ENCODE measurements around the gene TTN. TPM values are rescaled to one million over a fixed set of nuclear protein-coding genes. Genes with fewer than 3 reads are reported as not detected.

TTN gene
- total and polyA plus RNA-seq, 2 of the 4 experiments (the other 2 are of a cell fraction), result 0.02 to 0.18 TPM

- peak; percentile 29 for DNase-seq
- no peak overlapping the region for H2AK5ac ChIP-seq (ENCODE audit: low read depth, low read length)
- H4K5ac ChIP-seq (ENCODE audit: low read depth, low read length), result no peak overlapping the region
- no peak for ATAC-seq (ENCODE audit: low read depth)
- no peak overlapping the region for H4K91ac ChIP-seq (ENCODE audit: insufficient read depth, low read depth, low read length)
- no peak overlapping the region for H3K27ac ChIP-seq (ENCODE audit: insufficient read depth, low read length)
- no peak overlapping the region for H2BK15ac ChIP-seq (ENCODE audit: low read depth, low read length)
- TF ChIP-seq MXI1 (IDR thresholded peaks at IDR 0.05; ENCODE audit: borderline replicate concordance, low read depth, low read length) (no peak), CHD1 (IDR thresholded peaks at IDR 0.05; ENCODE audit: low read depth, low read length) (no peak), RCOR1 (IDR thresholded peaks at IDR 0.05; ENCODE audit: insufficient replicate concordance, low read length) (no peak), MAZ (IDR thresholded peaks at IDR 0.05; ENCODE audit: borderline replicate concordance, low read depth, low read length) (no peak), POLR2A (IDR thresholded peaks at IDR 0.05; ENCODE audit: low read depth, low read length) (no peak), RAD21 (IDR thresholded peaks at IDR 0.05; ENCODE audit: low read length) (no peak), MAFK (IDR thresholded peaks at IDR 0.05; ENCODE audit: low read depth, low read length) (no peak), CTCF (conservative IDR thresholded peaks at IDR 0.05; ENCODE audit: low read depth, low read length) (no peak), NFE2L2 (IDR thresholded peaks at IDR 0.05; ENCODE audit: low read depth, low read length) (no peak), USF2 (IDR thresholded peaks at IDR 0.05; ENCODE audit: low read depth, low read length) (no peak), FOS (IDR thresholded peaks at IDR 0.05; ENCODE audit: low read depth, low read length) (no peak), BHLHE40 (IDR thresholded peaks at IDR 0.05; ENCODE audit: low read depth, low read length) (no peak)
- H4K20me1 ChIP-seq (ENCODE audit: insufficient read depth, low read length), result no peaks in the 10 kb centered on the region
- ChIA-PET POLR2A (ENCODE audit: unreplicated experiment) (no interaction called here), CTCF (no interaction called here)
- in situ Hi-C loops (cut with MboI; ENCODE audit: low sequenced_read_pairs) (no loop called here), intact Hi-C loops (cut with micrococcal nuclease) (no loop called here), dilution Hi-C loops (cut with HindIII; ENCODE audit: low sequenced_read_pairs, unreplicated experiment) (no loop called here)
- H3K79me1 ChIP-seq (ENCODE audit: low read depth in 1 of 2, low read length in 2 of 2), result peaks cover 2 to 4% of the 10 kb centered on the region in 2 experiments; a peak in 2 of 4 replicates
- H3K4me2 ChIP-seq (ENCODE audit: low read depth, low read length), result no peak overlapping the region
- no peak overlapping the region for H3K56ac ChIP-seq (ENCODE audit: extremely low read depth, insufficient read depth, low read length)
- no peak overlapping the region for H2BK5ac ChIP-seq (ENCODE audit: low read depth, low read length, poor library complexity, severe bottlenecking)
- no peaks in the 10 kb centered on the region for H3K27me3 ChIP-seq (ENCODE audit: control insufficient read depth, insufficient read depth, low read length)
- no peak overlapping the region for H3K23ac ChIP-seq (ENCODE audit: low read depth, low read length)
- H3K9ac ChIP-seq (ENCODE audit: low read depth, low read length), result no peak overlapping the region
- H2BK120ac ChIP-seq (ENCODE audit: low read depth, low read length), result no peak overlapping the region
- WGBS, 2 experiments (ENCODE audit: extremely low coverage in 2 of 2, insufficient read length in 1 of 2), result no CpG with 5 or more reads among the region's 2 CpGs
- H2AK9ac ChIP-seq (replicated peaks; ENCODE audit: low read depth, low read length, poor library complexity), result no peak overlapping the region
- no peak overlapping the region for H3K4ac ChIP-seq (ENCODE audit: low read depth, low read length)
- BruUV-seq (replicated peaks), result no TSS peak
- no peak overlapping the region for H3K14ac ChIP-seq (replicated peaks; ENCODE audit: low read depth, low read length)
- H2BK20ac ChIP-seq (ENCODE audit: low read depth, low read length), result no peak overlapping the region
- H3K9me3 ChIP-seq (ENCODE audit: control insufficient read depth, insufficient read depth, low read length), result no peaks in the 10 kb centered on the region
- no peak overlapping the region for H2AFZ ChIP-seq (replicated peaks; ENCODE audit: low read length, poor library complexity)
- no peaks in the 10 kb centered on the region for H3K9me1 ChIP-seq (ENCODE audit: insufficient read depth, low read length)
- no peak overlapping the region for H3K4me3 ChIP-seq (ENCODE audit: insufficient read depth, low read depth, low read length)
- peaks cover 2% of the 10 kb centered on the region; the same call in 1 of the 2 replicates for H3K4me1 ChIP-seq (ENCODE audit: control insufficient read depth, insufficient read depth, low read length)
- peaks cover 6% of the 10 kb centered on the region; the same call in 1 of the 2 replicates for H3K36me3 ChIP-seq (ENCODE audit: control insufficient read depth, insufficient read depth, low read length)
- H4K8ac ChIP-seq (ENCODE audit: low read depth in 2 of 2, low read length in 2 of 2), result no peak overlapping the region
- H3K18ac ChIP-seq (ENCODE audit: low read depth, low read length), result no peak overlapping the region
Observed at GRCh38 chr2:178512484-178512883, 294.7 kb downstream of the TTN start.

Data from IMR-90 (cell line).